SU-DHL-6 (cell line): ENCODE measurements around the gene IFT20.

Source experiments
- H2AFZ ChIP-seq: fragments of 200-600 bp; sonication (generic); 2 replicates; pipeline ENCODE4 v1.6.1; 2014; ENCODE audit warnings: low read depth, mild to moderate bottlenecking, moderate library complexity, mixed read lengths, antibody characterized with exemption, low read length; ENCODE audit not compliant: severe bottlenecking
- H3F3A ChIP-seq: fragments of 200-600 bp; shearing (Covaris generic); 2 replicates; pipeline ENCODE4 v1.6.0; 2016; ENCODE audit warnings: antibody characterized with exemption, mild to moderate bottlenecking; ENCODE audit not compliant: insufficient read depth
- H3K27ac ChIP-seq: fragments of 200-600 bp; sonication (generic); 2 replicates; pipeline ENCODE4 v1.5.1; 2016; ENCODE audit warnings: low read depth, mild to moderate bottlenecking, low read length, moderate library complexity, mixed read lengths
- H3K27me3 ChIP-seq: fragments of 200-600 bp; sonication (generic), shearing (Covaris generic); 2 replicates; pipeline ENCODE4 v1.6.0; 2014; ENCODE audit warnings: mild to moderate bottlenecking, low read length
- H3K36me3 ChIP-seq: fragments of 200-600 bp; sonication (generic); 2 replicates; pipeline ENCODE4 v1.6.1; 2014; ENCODE audit warnings: mild to moderate bottlenecking, low read length, mixed read lengths
- H3K4me2 ChIP-seq: fragments of 300-600, 200-600 bp; shearing (Covaris generic), sonication (generic); 2 replicates; pipeline ENCODE4 v1.6.0; 2014; ENCODE audit warnings: low read length, low read depth, mild to moderate bottlenecking; ENCODE audit not compliant: poor library complexity, severe bottlenecking
- H3K4me3 ChIP-seq: fragments of 200-600 bp; sonication (generic); 2 replicates; pipeline ENCODE4 v1.5.1; 2014; ENCODE audit warnings: antibody characterized with exemption, low read length, mild to moderate bottlenecking, mixed read lengths; ENCODE audit not compliant: insufficient read depth, poor library complexity, severe bottlenecking
- H3K79me2 ChIP-seq: fragments of 200-600 bp; sonication (generic); 2 replicates; pipeline ENCODE4 v1.6.1; 2014; ENCODE audit warnings: mild to moderate bottlenecking, low read length, moderate library complexity; ENCODE audit not compliant: insufficient read depth
- H3K9ac ChIP-seq: fragments of 200-600 bp; sonication (generic); 2 replicates; pipeline ENCODE4 v1.7.0; 2014; ENCODE audit warnings: mild to moderate bottlenecking, low read length
- H3K9me2 ChIP-seq: fragments of 200-600 bp; sonication (generic); replicated peaks from 2 replicates; pipeline ENCODE4 v1.6.1; 2014; ENCODE audit warnings: low read length; ENCODE audit not compliant: insufficient read depth
- H3K9me3 ChIP-seq: fragments of 200-600 bp; sonication (generic); 2 replicates; pipeline ENCODE4 v1.6.1; 2014; ENCODE audit warnings: low read length, mixed read lengths; ENCODE audit not compliant: insufficient read depth
- H4K20me1 ChIP-seq: fragments of 200-600 bp; sonication (generic); 2 replicates; pipeline ENCODE4 v1.6.1; 2014; ENCODE audit warnings: low read depth, mild to moderate bottlenecking, antibody characterized with exemption, low read length, moderate library complexity, mixed read lengths
- EZH2phosphoT487 ChIP-seq: fragments of 200-600 bp; sonication (generic), shearing (Covaris generic); conservative IDR thresholded peaks from 2 replicates; pipeline ENCODE4 v1.6.1; 2018; ENCODE audit warnings: mild to moderate bottlenecking, antibody characterized with exemption, low read length, moderate library complexity, mixed read lengths
- TF ChIP-seq, protein P1 (sequence below): fragments of 200-600 bp; sonication (generic); IDR thresholded peaks from one replicate; pipeline ENCODE4 v1.5.1; 2017; ENCODE audit warnings: antibody characterized with exemption, mild to moderate bottlenecking, low read length, moderate library complexity; ENCODE audit not compliant: insufficient read depth, poor library complexity, severe bottlenecking

The IFT20 gene

DNA sequence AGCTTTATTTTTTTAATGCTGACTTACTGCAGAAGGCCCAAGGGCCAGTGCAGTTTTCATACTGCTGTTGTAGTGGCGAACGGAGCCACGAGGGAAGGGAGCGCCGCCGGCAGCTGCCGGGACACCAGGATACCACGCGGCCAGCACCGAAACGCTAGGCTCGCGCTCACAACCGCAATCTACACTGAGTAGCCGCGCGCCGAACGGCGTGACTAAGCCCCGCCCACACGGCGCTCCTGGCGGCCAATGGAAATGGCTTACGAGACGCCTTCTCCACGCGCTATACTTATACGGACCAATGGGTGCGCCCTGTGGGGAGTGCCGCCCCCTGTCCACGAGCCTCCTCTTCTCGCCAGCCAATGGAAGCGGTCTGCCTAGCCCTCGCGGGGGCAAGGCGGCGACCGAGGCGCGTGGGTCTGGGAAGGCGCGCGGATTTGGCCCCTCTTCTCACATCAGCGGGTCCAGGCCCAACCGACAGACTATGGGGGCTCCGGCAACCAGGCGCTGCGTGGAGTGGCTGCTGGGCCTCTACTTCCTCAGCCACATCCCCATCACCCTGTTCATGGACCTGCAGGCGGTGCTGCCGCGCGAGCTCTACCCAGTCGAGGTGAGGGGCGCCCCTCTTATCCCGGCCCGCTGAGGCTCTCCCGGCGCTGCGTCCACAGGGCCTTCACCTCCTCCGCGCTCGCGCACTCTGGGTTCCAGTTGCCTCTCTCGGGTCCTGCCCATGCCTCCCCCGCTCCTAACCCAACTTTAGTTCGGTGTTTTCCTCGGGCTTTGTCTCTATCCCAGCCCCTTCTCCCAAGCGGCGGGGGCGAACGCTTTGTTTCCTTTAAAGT is 16.3 kb downstream of the IFT20 start, which contains the start of gene TMEM97:
Gene TMEM97, plus strand, starts transcription at position 442 of the 839 bp plus-strand sequence. Its CDS starts 40 bp downstream, at position 482.
- H4K20me1 ChIP-seq = peaks cover 6% of the 10 kb centered on the region; the same call in 1 of the 2 replicates
- H3K9me2 ChIP-seq = no peaks in the 10 kb centered on the region
- no peaks in the 10 kb centered on the region for H3K27me3 ChIP-seq
- no peak for TF ChIP-seq EZH2phosphoT487
- TF ChIP-seq, protein P1, sequence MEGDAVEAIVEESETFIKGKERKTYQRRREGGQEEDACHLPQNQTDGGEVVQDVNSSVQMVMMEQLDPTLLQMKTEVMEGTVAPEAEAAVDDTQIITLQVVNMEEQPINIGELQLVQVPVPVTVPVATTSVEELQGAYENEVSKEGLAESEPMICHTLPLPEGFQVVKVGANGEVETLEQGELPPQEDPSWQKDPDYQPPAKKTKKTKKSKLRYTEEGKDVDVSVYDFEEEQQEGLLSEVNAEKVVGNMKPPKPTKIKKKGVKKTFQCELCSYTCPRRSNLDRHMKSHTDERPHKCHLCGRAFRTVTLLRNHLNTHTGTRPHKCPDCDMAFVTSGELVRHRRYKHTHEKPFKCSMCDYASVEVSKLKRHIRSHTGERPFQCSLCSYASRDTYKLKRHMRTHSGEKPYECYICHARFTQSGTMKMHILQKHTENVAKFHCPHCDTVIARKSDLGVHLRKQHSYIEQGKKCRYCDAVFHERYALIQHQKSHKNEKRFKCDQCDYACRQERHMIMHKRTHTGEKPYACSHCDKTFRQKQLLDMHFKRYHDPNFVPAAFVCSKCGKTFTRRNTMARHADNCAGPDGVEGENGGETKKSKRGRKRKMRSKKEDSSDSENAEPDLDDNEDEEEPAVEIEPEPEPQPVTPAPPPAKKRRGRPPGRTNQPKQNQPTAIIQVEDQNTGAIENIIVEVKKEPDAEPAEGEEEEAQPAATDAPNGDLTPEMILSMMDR = no peak
- H3K4me2 ChIP-seq = peak within 1 kb of the TSS; percentile 90
- H2AFZ ChIP-seq = peak within 1 kb of the TSS; percentile 52
- H3K79me2 ChIP-seq = peaks cover 50% of the 10 kb centered on the region
- peak within 1 kb of the TSS; percentile 56 for H3K27ac ChIP-seq
- peak within 1 kb of the TSS; percentile 92 for H3K4me3 ChIP-seq
- peak within 1 kb of the TSS; percentile 91 for H3K9ac ChIP-seq
- H3K9me3 ChIP-seq = no peaks in the 10 kb centered on the region
- H3K36me3 ChIP-seq = no peaks in the 10 kb centered on the region
- no peaks in the 10 kb centered on the region for H3F3A ChIP-seq

DNA sequence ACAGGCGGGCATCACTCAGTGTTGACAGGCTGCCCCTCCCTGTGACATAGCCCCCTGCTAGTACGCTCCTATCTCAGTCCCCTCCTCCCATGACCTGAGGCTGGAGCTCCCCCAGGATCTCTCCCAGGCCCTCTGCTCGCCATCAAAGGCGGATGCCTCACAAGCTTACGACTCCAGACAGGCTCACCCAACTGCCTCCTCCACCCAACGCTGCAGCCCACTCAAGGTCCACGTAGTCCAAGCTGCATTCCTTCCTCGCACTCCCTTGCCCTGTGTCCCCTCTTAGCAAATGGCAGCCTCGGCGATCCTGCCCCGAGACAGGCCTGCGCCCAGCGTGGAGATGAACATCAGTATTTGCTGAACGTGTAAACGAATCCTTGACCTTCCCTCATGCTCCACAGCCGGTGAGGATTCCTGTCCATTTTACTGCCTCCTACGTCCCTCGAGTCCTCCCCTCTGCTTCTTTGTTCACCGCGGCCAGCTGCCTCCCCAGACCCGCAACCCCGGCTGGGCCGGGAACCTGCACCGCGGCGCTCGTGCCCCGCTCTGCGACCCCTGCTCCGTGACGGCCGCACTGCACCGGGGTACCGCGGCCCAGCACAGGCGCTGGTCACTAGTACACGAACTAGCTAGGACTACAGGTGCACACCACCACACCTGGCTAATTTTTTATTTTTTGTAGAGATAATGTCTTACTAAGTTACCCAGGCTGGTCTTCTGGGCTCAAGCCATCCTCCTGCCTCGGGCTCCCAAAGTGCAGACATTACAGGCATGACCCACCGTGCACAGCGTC is 17.1 kb downstream of the IFT20 start:
- H3K9me2 ChIP-seq = no peaks in the 10 kb centered on the region
- H3K27ac ChIP-seq = peak overlapping the region; percentile 33
- no peaks in the 10 kb centered on the region for H3K27me3 ChIP-seq
- no peaks in the 10 kb centered on the region for H3K36me3 ChIP-seq
- peak overlapping the region; percentile 69 for H3K4me2 ChIP-seq
- H3K9me3 ChIP-seq = no peaks in the 10 kb centered on the region
- H3K79me2 ChIP-seq = peaks cover 42% of the 10 kb centered on the region
- H3F3A ChIP-seq = no peaks in the 10 kb centered on the region
- peak overlapping the region; percentile 52 for H2AFZ ChIP-seq
- H3K9ac ChIP-seq = peak overlapping the region; percentile 91
- peak overlapping the region; percentile 92 for H3K4me3 ChIP-seq
- TF ChIP-seq EZH2phosphoT487 = no peak
- TF ChIP-seq, protein P1 = no peak
- peaks cover 6% of the 10 kb centered on the region; the same call in 1 of the 2 replicates for H4K20me1 ChIP-seq

- Histone ChIP-seq H3K9ac (peak overlapping the region; percentile 91), H3K79me2 (peaks cover 33% of the 10 kb centered on the region), H3F3A (no peaks in the 10 kb centered on the region), H3K9me3 (no peaks in the 10 kb centered on the region), H3K9me2 (no peaks in the 10 kb centered on the region), H3K36me3 (no peaks in the 10 kb centered on the region), H4K20me1 (no peaks in the 10 kb centered on the region; the same call in 1 of the 2 replicates), H3K27ac (no peak overlapping the region), H3K4me3 (peak overlapping the region; percentile 92), H2AFZ (no peak overlapping the region), H3K27me3 (no peaks in the 10 kb centered on the region), H3K4me2 (peak overlapping the region; percentile 69)
- TF ChIP-seq, protein P1 = no peak
- no peak for TF ChIP-seq EZH2phosphoT487
These were observed 17.9 kb downstream of the IFT20 start for GRCh38 chr17:28317099-28317965.
